ENCODE data around the gene TMEM59.
"Not testable (repeated sequence)": the region's sequence is repeated elsewhere in the genome, so short reads cannot be mapped to it uniquely, and the experiment has no call there.

Gene TMEM59

DNA sequence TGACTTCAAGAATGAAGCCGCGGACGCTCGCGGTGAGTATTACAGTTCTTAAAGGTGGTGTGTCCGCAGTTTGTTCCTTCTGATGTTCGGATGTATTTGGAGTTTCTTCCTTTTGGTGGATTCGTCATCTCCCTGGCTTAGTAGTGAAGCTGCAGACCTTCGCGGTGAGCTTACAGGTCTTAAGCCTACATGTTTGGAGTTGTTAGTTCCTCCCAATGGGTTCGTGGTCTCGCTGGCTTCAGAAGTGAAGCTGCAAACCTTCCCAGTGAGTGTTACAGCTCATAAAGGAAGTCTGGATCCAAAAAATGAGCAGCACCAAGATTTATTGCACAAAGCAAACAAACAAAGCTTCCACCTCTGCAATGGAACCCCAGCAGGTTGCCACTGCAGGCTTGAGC is 49.8 kb downstream of the TMEM59 start:
- H3K4me3 ChIP-seq (ENCODE audit: insufficient read length, low read depth) = no peak overlapping the region
- TF ChIP-seq YY1 (IDR thresholded peaks at IDR 0.05; ENCODE audit: insufficient read depth, insufficient read length) = no peak
- TF ChIP-seq ZNF274 (IDR thresholded peaks at IDR 0.05; ENCODE audit: low read depth, low read length) = no peak
- TF ChIP-seq SUZ12 (IDR thresholded peaks at IDR 0.05; ENCODE audit: extremely low read depth, insufficient read depth, insufficient read length) = no peak
- no peaks in the 10 kb centered on the region for H3K36me3 ChIP-seq (ENCODE audit: insufficient read depth, insufficient read length, low read length)
- peaks cover 3% of the 10 kb centered on the region for H3K4me1 ChIP-seq (ENCODE audit: insufficient read depth, insufficient read length)
- peaks cover 13% of the 10 kb centered on the region; the same call in 1 of the 2 replicates for H3K9me3 ChIP-seq (ENCODE audit: insufficient read depth, low read length)
- no peak for DNase-seq (ENCODE audit: low read depth, low spot score)
- no peaks in the 10 kb centered on the region for H3K27me3 ChIP-seq (ENCODE audit: insufficient read depth, insufficient read length)
- H3K9ac ChIP-seq (ENCODE audit: insufficient read length, low read depth) = no peak overlapping the region

GRCh38 chr1:54002544-54003248 is 50.3 kb downstream of the TMEM59 start:
- no peak overlapping the region for H3K9ac ChIP-seq (ENCODE audit: insufficient read length, low read depth)
- H3K4me1 ChIP-seq (ENCODE audit: insufficient read depth, insufficient read length) = peaks cover 3% of the 10 kb centered on the region
- TF ChIP-seq YY1 (IDR thresholded peaks at IDR 0.05; ENCODE audit: insufficient read depth, insufficient read length) = no peak
- TF ChIP-seq SUZ12 (IDR thresholded peaks at IDR 0.05; ENCODE audit: extremely low read depth, insufficient read depth, insufficient read length) = no peak
- no peak for TF ChIP-seq ZNF274 (IDR thresholded peaks at IDR 0.05; ENCODE audit: low read depth, low read length)
- H3K4me3 ChIP-seq (ENCODE audit: insufficient read length, low read depth) = no peak overlapping the region
- no peak for DNase-seq (ENCODE audit: low read depth, low spot score)
- H3K27me3 ChIP-seq (ENCODE audit: insufficient read depth, insufficient read length) = no peaks in the 10 kb centered on the region
- H3K36me3 ChIP-seq (ENCODE audit: insufficient read depth, insufficient read length, low read length) = no peaks in the 10 kb centered on the region
- H3K9me3 ChIP-seq (ENCODE audit: insufficient read depth, low read length) = peaks cover 13% of the 10 kb centered on the region; the same call in 1 of the 2 replicates

DNA sequence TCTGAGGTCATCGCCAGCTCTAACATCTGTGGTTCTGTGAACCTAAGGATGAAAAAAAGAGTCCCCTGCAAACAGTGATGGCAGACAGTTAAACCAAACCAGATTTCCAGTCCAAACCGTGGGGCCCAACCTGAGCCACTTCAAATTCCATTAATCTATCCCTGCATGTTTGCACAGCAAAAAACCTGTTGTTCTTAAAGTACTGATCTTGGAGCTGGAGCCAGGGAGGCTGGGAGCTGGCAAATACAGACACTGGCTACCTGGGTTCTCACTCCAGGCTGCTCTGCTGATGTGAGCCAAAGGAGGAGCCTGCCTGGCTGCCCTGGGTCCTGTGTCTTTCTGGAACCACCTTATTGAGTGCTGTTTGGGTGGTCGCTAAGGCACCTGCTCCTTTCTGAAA is 51.4 kb downstream of the TMEM59 start:
- TF ChIP-seq SUZ12 (IDR thresholded peaks at IDR 0.05; ENCODE audit: extremely low read depth, insufficient read depth, insufficient read length) (no peak), YY1 (IDR thresholded peaks at IDR 0.05; ENCODE audit: insufficient read depth, insufficient read length) (no peak), ZNF274 (IDR thresholded peaks at IDR 0.05; ENCODE audit: low read depth, low read length) (no peak)
- peaks cover 3% of the 10 kb centered on the region for H3K4me1 ChIP-seq (ENCODE audit: insufficient read depth, insufficient read length)

GRCh38 chr1:53999920-54000319 is 53.1 kb downstream of the TMEM59 start:
- Histone ChIP-seq H3K4me3 (ENCODE audit: insufficient read length, low read depth) (no peak overlapping the region), H3K9ac (ENCODE audit: insufficient read length, low read depth) (no peak overlapping the region), H3K27me3 (ENCODE audit: insufficient read depth, insufficient read length) (no peaks in the 10 kb centered on the region), H3K4me1 (ENCODE audit: insufficient read depth, insufficient read length) (peaks cover 3% of the 10 kb centered on the region), H3K9me3 (ENCODE audit: insufficient read depth, low read length) (peaks cover 9% of the 10 kb centered on the region; the same call in 1 of the 2 replicates), H3K36me3 (ENCODE audit: insufficient read depth, insufficient read length, low read length) (no peaks in the 10 kb centered on the region)
- TF ChIP-seq ZNF274 (IDR thresholded peaks at IDR 0.05; ENCODE audit: low read depth, low read length) (no peak), SUZ12 (IDR thresholded peaks at IDR 0.05; ENCODE audit: extremely low read depth, insufficient read depth, insufficient read length) (no peak), YY1 (IDR thresholded peaks at IDR 0.05; ENCODE audit: insufficient read depth, insufficient read length) (no peak)
- DNase-seq (ENCODE audit: low read depth, low spot score) = no peak

More for the DNA sequence above, 51.4 kb downstream of the TMEM59 start:
- no peaks in the 10 kb centered on the region for H3K27me3 ChIP-seq (ENCODE audit: insufficient read depth, insufficient read length)
- DNase-seq (ENCODE audit: low read depth, low spot score) = no peak
- no peaks in the 10 kb centered on the region for H3K36me3 ChIP-seq (ENCODE audit: insufficient read depth, insufficient read length, low read length)
- H3K9me3 ChIP-seq (ENCODE audit: insufficient read depth, low read length) = peaks cover 13% of the 10 kb centered on the region; the same call in 1 of the 2 replicates
- no peak overlapping the region for H3K4me3 ChIP-seq (ENCODE audit: insufficient read length, low read depth)
- peak overlapping the region; percentile 33 for H3K9ac ChIP-seq (ENCODE audit: insufficient read length, low read depth)

GRCh38 chr1:53998223-53998622 is 54.8 kb downstream of the TMEM59 start:
- Histone ChIP-seq H3K9ac (ENCODE audit: insufficient read length, low read depth) (no peak overlapping the region), H3K36me3 (ENCODE audit: insufficient read depth, insufficient read length, low read length) (no peaks in the 10 kb centered on the region), H3K27me3 (ENCODE audit: insufficient read depth, insufficient read length) (no peaks in the 10 kb centered on the region), H3K4me1 (ENCODE audit: insufficient read depth, insufficient read length) (peaks cover 3% of the 10 kb centered on the region), H3K9me3 (ENCODE audit: insufficient read depth, low read length) (no peaks in the 10 kb centered on the region), H3K4me3 (ENCODE audit: insufficient read length, low read depth) (no peak overlapping the region)
- no peak for DNase-seq (ENCODE audit: low read depth, low spot score)
- TF ChIP-seq ZNF274 (IDR thresholded peaks at IDR 0.05; ENCODE audit: low read depth, low read length) = no peak
- no peak for TF ChIP-seq SUZ12 (IDR thresholded peaks at IDR 0.05; ENCODE audit: extremely low read depth, insufficient read depth, insufficient read length)

DNA sequence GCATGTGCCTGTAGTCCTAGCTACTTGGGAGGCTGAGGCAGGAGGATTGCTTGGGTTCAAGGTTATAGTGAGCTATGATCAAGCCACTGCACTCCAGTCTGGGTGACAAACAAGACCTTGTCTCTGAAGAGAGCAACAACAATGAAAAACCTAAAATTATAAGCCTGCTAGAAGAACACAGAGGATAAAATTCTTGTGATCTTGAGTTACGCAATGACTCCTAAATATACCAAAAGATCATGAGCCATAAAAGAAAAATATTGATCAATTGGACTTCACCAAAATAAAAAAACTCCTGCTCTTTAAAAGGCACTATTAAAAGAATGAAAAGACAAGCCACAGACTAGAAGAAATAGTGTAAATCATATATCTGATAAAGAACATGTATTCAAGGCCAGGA is 57.3 kb downstream of the TMEM59 start:
- Histone ChIP-seq H3K9me3 (ENCODE audit: insufficient read depth, low read length) (peaks cover 17% of the 10 kb centered on the region; the same call in 1 of the 2 replicates), H3K4me1 (ENCODE audit: insufficient read depth, insufficient read length) (no peaks in the 10 kb centered on the region), H3K27me3 (ENCODE audit: insufficient read depth, insufficient read length) (no peaks in the 10 kb centered on the region), H3K36me3 (ENCODE audit: insufficient read depth, insufficient read length, low read length) (no peaks in the 10 kb centered on the region), H3K4me3 (ENCODE audit: insufficient read length, low read depth) (no peak overlapping the region), H3K9ac (ENCODE audit: insufficient read length, low read depth) (no peak overlapping the region)
- TF ChIP-seq ZNF274 (IDR thresholded peaks at IDR 0.05; ENCODE audit: low read depth, low read length) (no peak), YY1 (IDR thresholded peaks at IDR 0.05; ENCODE audit: insufficient read depth, insufficient read length) (no peak), SUZ12 (IDR thresholded peaks at IDR 0.05; ENCODE audit: extremely low read depth, insufficient read depth, insufficient read length) (no peak)
- no peak for DNase-seq (ENCODE audit: low read depth, low spot score)

- not testable (repeated sequence) for DNase-seq (ENCODE audit: low read depth, low spot score); H3K4me1 ChIP-seq (ENCODE audit: insufficient read depth, insufficient read length); H3K9ac ChIP-seq (ENCODE audit: insufficient read length, low read depth); H3K27me3 ChIP-seq (ENCODE audit: insufficient read depth, insufficient read length); H3K4me3 ChIP-seq (ENCODE audit: insufficient read length, low read depth); H3K36me3 ChIP-seq (ENCODE audit: insufficient read depth, insufficient read length, low read length)
- peaks cover 17% of the 10 kb centered on the region; the same call in 1 of the 2 replicates for H3K9me3 ChIP-seq (ENCODE audit: insufficient read depth, low read length)
These were observed 58.5 kb downstream of the TMEM59 start for GRCh38 chr1:53994516-53994915.

Data from NT2/D1 (cell line).